OCI-LY1 (cell line): ENCODE results near the gene CEP85.

Experiments used
- H2AFZ ChIP-seq: fragments of 200-600 bp; sonication (generic), shearing (Covaris generic); 2 replicates; pipeline ENCODE4 v1.6.0; 2014; ENCODE audit warnings: antibody characterized with exemption, mild to moderate bottlenecking, low read length
- H3F3A ChIP-seq: fragments of 200-600 bp; sonication (generic), shearing (Covaris generic); 2 replicates; pipeline ENCODE4 v1.6.0; 2014; ENCODE audit warnings: mild to moderate bottlenecking, antibody characterized with exemption, low read length, moderate library complexity; ENCODE audit not compliant: insufficient read depth
- H3K27ac ChIP-seq: fragments of 200-600 bp; sonication (generic); 2 replicates; pipeline ENCODE4 v1.5.1; 2014; ENCODE audit warnings: low read length, mixed run types, mild to moderate bottlenecking, low read depth; ENCODE audit not compliant: poor library complexity, severe bottlenecking
- H3K27me3 ChIP-seq: fragments of 200-600 bp; sonication (generic); 2 replicates; pipeline ENCODE4 v1.6.0; 2014; ENCODE audit warnings: antibody characterized with exemption, mild to moderate bottlenecking, low read length, moderate library complexity; ENCODE audit not compliant: insufficient read depth
- H3K36me3 ChIP-seq: fragments of 200-600 bp; sonication (generic); 2 replicates; pipeline ENCODE4 v1.6.1; 2014; ENCODE audit warnings: mild to moderate bottlenecking, antibody characterized with exemption, low read length, moderate library complexity, mixed read lengths; ENCODE audit not compliant: insufficient read depth
- H3K4me1 ChIP-seq: fragments of 200-600 bp; sonication (generic); 2 replicates; pipeline ENCODE4 v1.5.1; 2014; ENCODE audit warnings: mild to moderate bottlenecking, low read length, moderate library complexity; ENCODE audit not compliant: insufficient read depth, severe bottlenecking
- H3K4me2 ChIP-seq: fragments of 200-600 bp; sonication (generic), shearing (Covaris generic); 2 replicates; pipeline ENCODE4 v1.6.1; 2014; ENCODE audit warnings: low read length
- H3K4me3 ChIP-seq: fragments of 200-600 bp; sonication (generic); 2 replicates; pipeline ENCODE4 v1.5.1; 2014; ENCODE audit warnings: low read length, low read depth, mild to moderate bottlenecking, mixed read lengths; ENCODE audit not compliant: poor library complexity, severe bottlenecking
- H3K79me2 ChIP-seq: fragments of 200-600 bp; shearing (Covaris generic); 2 replicates; pipeline ENCODE4 v1.6.1; 2016; ENCODE audit warnings: mixed run types, low read length, mixed read lengths; ENCODE audit not compliant: insufficient read depth
- H3K9ac ChIP-seq: fragments of 200-600 bp; sonication (generic), shearing (Covaris generic); 2 replicates; pipeline ENCODE4 v1.6.1; 2014; ENCODE audit warnings: mild to moderate bottlenecking, low read length, mixed read lengths
- H3K9me2 ChIP-seq: fragments of 200-600 bp; sonication (generic), shearing (Covaris generic); 2 replicates; pipeline ENCODE4 v1.6.1; 2014; ENCODE audit warnings: low read depth, mild to moderate bottlenecking, low read length, mixed read lengths
- H3K9me3 ChIP-seq: fragments of 200-600 bp; shearing (Covaris generic); 2 replicates; pipeline ENCODE4 v1.6.1; 2014; ENCODE audit warnings: low read length, mixed read lengths
- H4K20me1 ChIP-seq: fragments of 200-600 bp; sonication (generic), shearing (Covaris generic); 2 replicates; pipeline ENCODE4 v1.6.0; 2016; ENCODE audit warnings: mild to moderate bottlenecking, low read length; ENCODE audit not compliant: insufficient read depth
- CTCF ChIP-seq: fragments of 200-600 bp; sonication (generic), shearing (Covaris generic); IDR thresholded peaks from 2 replicates; pipeline ENCODE4 v1.5.1; 2017; ENCODE audit warnings: mild to moderate bottlenecking, antibody characterized with exemption, low read length, moderate library complexity, mixed read lengths
- EZH2 ChIP-seq: fragments of 200-600 bp; sonication (generic), shearing (Covaris generic); IDR thresholded peaks from 2 replicates; pipeline ENCODE4 v1.8.0; 2017; ENCODE audit warnings: borderline replicate concordance, mixed run types, mild to moderate bottlenecking, antibody characterized with exemption, low read length, moderate library complexity, mixed read lengths

Gene CEP85

GRCh38 chr1:26188477-26188876, 45.5 kb upstream of the CEP85 start:
- 0 out of 2 replicates have a peak, but pooled peaks cover 5% of the 10 kb centered on the region for H3K27me3 ChIP-seq
- no peak overlapping the region for H3K27ac ChIP-seq
- no peaks in the 10 kb centered on the region for H3K9me3 ChIP-seq
- no peaks in the 10 kb centered on the region for H3K36me3 ChIP-seq
- H3K79me2 ChIP-seq, result no peaks in the 10 kb centered on the region
- H4K20me1 ChIP-seq, result no peaks in the 10 kb centered on the region
- no peak overlapping the region for H3K4me2 ChIP-seq
- H2AFZ ChIP-seq, result no peak overlapping the region
- TF ChIP-seq EZH2 (no peak), CTCF (no peak)
- H3F3A ChIP-seq, result no peaks in the 10 kb centered on the region
- H3K9ac ChIP-seq, result no peak overlapping the region
- no peak overlapping the region for H3K4me3 ChIP-seq
- H3K4me1 ChIP-seq, result no peaks in the 10 kb centered on the region
- no peaks in the 10 kb centered on the region for H3K9me2 ChIP-seq

GRCh38 chr1:26189331-26189730, 44.7 kb upstream of the CEP85 start:
- H3K9ac ChIP-seq, result no peak overlapping the region
- H3K9me2 ChIP-seq, result no peaks in the 10 kb centered on the region
- no peak overlapping the region for H3K4me3 ChIP-seq
- TF ChIP-seq EZH2 (no peak), CTCF (no peak)
- no peaks in the 10 kb centered on the region for H4K20me1 ChIP-seq
- no peaks in the 10 kb centered on the region for H3F3A ChIP-seq
- no peak overlapping the region for H3K4me2 ChIP-seq
- 0 out of 2 replicates have a peak, but pooled peaks cover 5% of the 10 kb centered on the region for H3K27me3 ChIP-seq
- no peaks in the 10 kb centered on the region for H3K36me3 ChIP-seq
- H3K4me1 ChIP-seq, result no peaks in the 10 kb centered on the region
- H3K27ac ChIP-seq, result no peak overlapping the region
- no peaks in the 10 kb centered on the region for H3K9me3 ChIP-seq
- no peaks in the 10 kb centered on the region for H3K79me2 ChIP-seq
- no peak overlapping the region for H2AFZ ChIP-seq

GRCh38 chr1:26189751-26190275, 44.2 kb upstream of the CEP85 start:
- Histone ChIP-seq H3F3A (no peaks in the 10 kb centered on the region), H3K36me3 (no peaks in the 10 kb centered on the region), H3K27me3 (0 out of 2 replicates have a peak, but pooled peaks cover 5% of the 10 kb centered on the region), H4K20me1 (no peaks in the 10 kb centered on the region), H3K4me1 (no peaks in the 10 kb centered on the region), H2AFZ (no peak overlapping the region), H3K4me2 (no peak overlapping the region), H3K27ac (no peak overlapping the region), H3K9me3 (no peaks in the 10 kb centered on the region), H3K4me3 (no peak overlapping the region), H3K9me2 (no peaks in the 10 kb centered on the region), H3K79me2 (no peaks in the 10 kb centered on the region), H3K9ac (no peak overlapping the region)
- TF ChIP-seq CTCF (no peak; the same call in 1 of the 2 replicates), EZH2 (no peak)
